Osteoblast (primary cell): Measurements from ENCODE around the gene ERMARD. TPM values are rescaled to one million over a fixed set of nuclear protein-coding genes. Genes with fewer than 3 reads are reported as not detected.

ENCODE experiments used
- DNase-seq: peaks from one replicate; pipeline ENCODE4 v3.0.0; 2011; ENCODE audit warnings: low spot score, mixed read lengths; ENCODE audit not compliant: insufficient read length; ENCODE audit errors: missing footprints
- H2AFZ ChIP-seq: 2 replicates; pipeline ENCODE4 v1.6.0; 2011; ENCODE audit warnings: mild to moderate bottlenecking, low read length
- H3K27ac ChIP-seq: 2 replicates; pipeline ENCODE4 v1.5.1; 2011; ENCODE audit warnings: mild to moderate bottlenecking, low read depth, low read length, moderate library complexity
- H3K27me3 ChIP-seq: 2 replicates; pipeline ENCODE4 v1.6.0; 2012; ENCODE audit warnings: mild to moderate bottlenecking, control low read depth, inconsistent platforms, low read length, moderate library complexity; ENCODE audit not compliant: insufficient read depth
- H3K36me3 ChIP-seq: 2 replicates; pipeline ENCODE4 v1.5.1; 2011; ENCODE audit warnings: mild to moderate bottlenecking, low read length, control low read depth, moderate library complexity; ENCODE audit not compliant: insufficient read depth
- H3K4me1 ChIP-seq: 2 replicates; pipeline ENCODE4 v1.5.1; 2011; ENCODE audit warnings: mild to moderate bottlenecking, low read length, control low read depth, moderate library complexity; ENCODE audit not compliant: insufficient read depth
- H3K4me2 ChIP-seq: 2 replicates; pipeline ENCODE4 v1.6.0; 2011; ENCODE audit warnings: mild to moderate bottlenecking, low read length; ENCODE audit not compliant: insufficient read depth
- H3K4me3 ChIP-seq: fragments of 200-600 bp; sonication (generic); 3 replicates; pipeline ENCODE4 v1.5.1; 2012; ENCODE audit warnings: mild to moderate bottlenecking, low read length, inconsistent platforms; ENCODE audit not compliant: insufficient read depth
- H3K79me2 ChIP-seq: 2 replicates; pipeline ENCODE4 v1.6.0; 2012; ENCODE audit warnings: mild to moderate bottlenecking, low read length, control low read depth, inconsistent platforms; ENCODE audit not compliant: insufficient read depth
- H3K9me3 ChIP-seq: 2 replicates; pipeline ENCODE4 v1.5.1; 2011; ENCODE audit warnings: low read depth, low read length, control low read depth
- H4K20me1 ChIP-seq: 2 replicates; pipeline ENCODE4 v1.6.0; 2012; ENCODE audit warnings: mild to moderate bottlenecking, low read length, control low read depth; ENCODE audit not compliant: insufficient read depth
- total RNA-seq: library from RNA; depleted of rRNA; stranded (reverse); fragments of >200 nt; gene quantifications from 2 replicates; pipeline ENCODE4 v1.2.3, GENCODE V29; 2012
- TF ChIP-seq, protein P1 (sequence below): IDR thresholded peaks from 2 replicates; pipeline ENCODE4 v1.5.1; 2011; ENCODE audit warnings: mild to moderate bottlenecking, low read depth, low read length, moderate library complexity; ENCODE audit errors: extremely low read depth

Gene ERMARD
- total RNA-seq, 1 donor, result 21.4 TPM

- Histone ChIP-seq H3K9me3 (no peaks in the 10 kb centered on the region), H3K79me2 (no peaks in the 10 kb centered on the region), H3K4me3 (no peak overlapping the region), H3K4me1 (peaks cover 7% of the 10 kb centered on the region), H4K20me1 (no peaks in the 10 kb centered on the region), H3K4me2 (no peak overlapping the region), H3K27ac (no peak overlapping the region), H3K36me3 (no peaks in the 10 kb centered on the region), H2AFZ (no peak overlapping the region), H3K27me3 (no peaks in the 10 kb centered on the region)
- no peak for DNase-seq
- TF ChIP-seq, protein P1, sequence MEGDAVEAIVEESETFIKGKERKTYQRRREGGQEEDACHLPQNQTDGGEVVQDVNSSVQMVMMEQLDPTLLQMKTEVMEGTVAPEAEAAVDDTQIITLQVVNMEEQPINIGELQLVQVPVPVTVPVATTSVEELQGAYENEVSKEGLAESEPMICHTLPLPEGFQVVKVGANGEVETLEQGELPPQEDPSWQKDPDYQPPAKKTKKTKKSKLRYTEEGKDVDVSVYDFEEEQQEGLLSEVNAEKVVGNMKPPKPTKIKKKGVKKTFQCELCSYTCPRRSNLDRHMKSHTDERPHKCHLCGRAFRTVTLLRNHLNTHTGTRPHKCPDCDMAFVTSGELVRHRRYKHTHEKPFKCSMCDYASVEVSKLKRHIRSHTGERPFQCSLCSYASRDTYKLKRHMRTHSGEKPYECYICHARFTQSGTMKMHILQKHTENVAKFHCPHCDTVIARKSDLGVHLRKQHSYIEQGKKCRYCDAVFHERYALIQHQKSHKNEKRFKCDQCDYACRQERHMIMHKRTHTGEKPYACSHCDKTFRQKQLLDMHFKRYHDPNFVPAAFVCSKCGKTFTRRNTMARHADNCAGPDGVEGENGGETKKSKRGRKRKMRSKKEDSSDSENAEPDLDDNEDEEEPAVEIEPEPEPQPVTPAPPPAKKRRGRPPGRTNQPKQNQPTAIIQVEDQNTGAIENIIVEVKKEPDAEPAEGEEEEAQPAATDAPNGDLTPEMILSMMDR, result no peak
These were observed 53.0 kb downstream of the ERMARD start for GRCh38 chr6:169804427-169804826.

GRCh38 chr6:169805242-169805838 lies 53.9 kb downstream of the ERMARD start:
- DNase-seq, result no peak
- Histone ChIP-seq H3K27me3 (no peaks in the 10 kb centered on the region), H4K20me1 (no peaks in the 10 kb centered on the region), H3K9me3 (no peaks in the 10 kb centered on the region), H3K36me3 (no peaks in the 10 kb centered on the region), H3K27ac (no peak overlapping the region), H3K4me2 (no peak overlapping the region), H3K4me3 (no peak overlapping the region), H3K79me2 (no peaks in the 10 kb centered on the region), H2AFZ (no peak overlapping the region), H3K4me1 (peaks cover 6% of the 10 kb centered on the region)
- TF ChIP-seq, protein P1, result no peak

GRCh38 chr6:169806701-169807100 lies 55.3 kb downstream of the ERMARD start:
- Histone ChIP-seq H3K4me2 (no peak overlapping the region), H3K9me3 (no peaks in the 10 kb centered on the region), H2AFZ (no peak overlapping the region), H4K20me1 (no peaks in the 10 kb centered on the region), H3K4me3 (no peak overlapping the region), H3K79me2 (no peaks in the 10 kb centered on the region), H3K36me3 (no peaks in the 10 kb centered on the region), H3K27me3 (no peaks in the 10 kb centered on the region), H3K27ac (no peak overlapping the region), H3K4me1 (no peaks in the 10 kb centered on the region)
- TF ChIP-seq, protein P1, result no peak
- DNase-seq, result no peak

- Histone ChIP-seq H3K4me3 (no peak overlapping the region), H3K79me2 (no peaks in the 10 kb centered on the region), H4K20me1 (no peaks in the 10 kb centered on the region), H3K27ac (no peak overlapping the region), H2AFZ (no peak overlapping the region), H3K4me1 (no peaks in the 10 kb centered on the region), H3K4me2 (no peak overlapping the region), H3K9me3 (no peaks in the 10 kb centered on the region), H3K27me3 (no peaks in the 10 kb centered on the region), H3K36me3 (no peaks in the 10 kb centered on the region)
- DNase-seq, result no peak
- TF ChIP-seq, protein P1, result no peak
These were observed 55.8 kb downstream of the ERMARD start for GRCh38 chr6:169807229-169807628.
